Activated CD8-positive, alpha-beta T cell treated with anti-CD3 and anti-CD28 coated beads for 36 hours (primary cell): ENCODE data around the gene LSS. TPM values are rescaled to one million over a fixed set of nuclear protein-coding genes. Genes with fewer than 3 reads are reported as not detected.
"Not testable (repeated sequence)": the region's sequence is repeated elsewhere in the genome, so short reads cannot be mapped to it uniquely, and the experiment has no call there.

Experiments used
- ATAC-seq: fragments of 200-7000 bp; cut with Tn5 transposase; one replicate; pipeline ENCODE4 v1.10.0; 2021; ENCODE audit warnings: mild to moderate bottlenecking, moderate library complexity
- CTCF ChIA-PET: fragments of 350-600 bp; sonication (Branson Sonifier 250); formaldehyde crosslinking; loops from one replicate; lab custom pipeline; 2021; ENCODE audit warnings: antibody characterized with exemption; lab: Charles Lee
- POLR2A ChIA-PET: fragments of 350-600 bp; sonication (Branson Sonifier 250); formaldehyde crosslinking; loops from one replicate; lab custom pipeline; 2021; ENCODE audit warnings: antibody characterized with exemption; lab: Charles Lee
- DNase-seq: peaks from one replicate; pipeline ENCODE4 v3.0.0-alpha.2; 2020
- H3K27ac Mint-ChIP-seq: one replicate; pipeline ENCODE4 v1.8.0; 2021; ENCODE audit warnings: mild to moderate bottlenecking, mixed read lengths
- H3K27me3 Mint-ChIP-seq: one replicate; pipeline ENCODE4 v1.8.0; 2021; ENCODE audit warnings: mixed read lengths
- H3K36me3 Mint-ChIP-seq: one replicate; pipeline ENCODE4 v1.8.0; 2021; ENCODE audit warnings: low read depth, mixed read lengths
- H3K4me1 Mint-ChIP-seq: one replicate; pipeline ENCODE4 v1.8.0; 2021; ENCODE audit warnings: low read depth, mixed read lengths
- H3K4me3 Mint-ChIP-seq: one replicate; pipeline ENCODE4 v1.8.0; 2021; ENCODE audit warnings: mild to moderate bottlenecking, moderate library complexity, mixed read lengths
- H3K9me3 Mint-ChIP-seq: one replicate; pipeline ENCODE4 v1.8.0; 2021; ENCODE audit warnings: mixed read lengths
- CTCF ChIP-seq: fragments of 200-600 bp; IDR thresholded peaks from one replicate; pipeline ENCODE4 v1.8.0; 2022; ENCODE audit warnings: antibody characterized with exemption, mild to moderate bottlenecking
- intact Hi-C: fragments of 100-400 bp; cut with micrococcal nuclease; formaldehyde crosslinking; loops from one replicate; pipeline ENCODE4 v1.10.0; 2022
- total RNA-seq, 2 experiments: library from RNA; stranded (reverse); gene quantifications; one replicate each; pipeline ENCODE4 v1.2.3, GENCODE V29; 2021

LSS gene
- total RNA-seq, 2 experiments from 2014 or later, result 20.3 to 20.4 TPM

- ChIA-PET POLR2A (interaction anchor here (0.6 kb wide), 1 partner anchor 20 kb away, joined by 3 read pairs; no protein-coding TSS in a partner anchor), CTCF (interaction anchor here (1.2 kb wide), 1 partner anchor 20 kb away, joined by 3 read pairs; no protein-coding TSS in a partner anchor)
- Mint-ChIP-seq H3K9me3 (peaks cover 20% of the 10 kb centered on the region), H3K27ac (no peak overlapping the region), H3K27me3 (no peaks in the 10 kb centered on the region), H3K4me3 (no peak overlapping the region), H3K4me1 (peaks cover 6% of the 10 kb centered on the region), H3K36me3 (peaks cover 6% of the 10 kb centered on the region)
- ATAC-seq (no peak), DNase-seq (no peak)
- intact Hi-C loops, result no loop called here
- no peak for TF ChIP-seq CTCF
Observed at GRCh38 chr21:46172863-46173528, 55.6 kb downstream of the LSS start.

GRCh38 chr21:46171996-46172862 lies 56.3 kb downstream of the LSS start:
- H3K9me3 Mint-ChIP-seq, result peaks cover 18% of the 10 kb centered on the region
- no peak for TF ChIP-seq CTCF
- POLR2A ChIA-PET, result interaction anchor here (0.6 kb wide), 1 partner anchor 19 kb away, joined by 3 read pairs; no protein-coding TSS in a partner anchor
- peaks cover 6% of the 10 kb centered on the region for H3K36me3 Mint-ChIP-seq
- H3K27me3 Mint-ChIP-seq, result no peaks in the 10 kb centered on the region
- H3K27ac Mint-ChIP-seq, result no peak overlapping the region
- intact Hi-C loops, result no loop called here
- DNase-seq (no peak), ATAC-seq (no peak)
- CTCF ChIA-PET, result interaction anchor here (1.2 kb wide), 1 partner anchor 20 kb away, joined by 3 read pairs; no protein-coding TSS in a partner anchor
- peaks cover 6% of the 10 kb centered on the region for H3K4me1 Mint-ChIP-seq
- no peak overlapping the region for H3K4me3 Mint-ChIP-seq

GRCh38 chr21:46171585-46171984 lies 57.0 kb downstream of the LSS start:
- intact Hi-C loops, result no loop called here

GRCh38 chr21:46170436-46171193 lies 58.0 kb downstream of the LSS start:
- CTCF ChIA-PET, POLR2A ChIA-PET: not testable (repeated sequence)

More at GRCh38 chr21:46171585-46171984, 57.0 kb downstream of the LSS start:
- no peak for TF ChIP-seq CTCF
- H3K9me3 Mint-ChIP-seq, result peaks cover 13% of the 10 kb centered on the region
- ATAC-seq (no peak), DNase-seq (no peak)
- H3K36me3 Mint-ChIP-seq, result peaks cover 6% of the 10 kb centered on the region
- H3K4me3 Mint-ChIP-seq, result no peak overlapping the region
- CTCF ChIA-PET, result no interaction called here
- POLR2A ChIA-PET, result no interaction called here
- peaks cover 6% of the 10 kb centered on the region for H3K4me1 Mint-ChIP-seq
- H3K27me3 Mint-ChIP-seq, result no peaks in the 10 kb centered on the region
- H3K27ac Mint-ChIP-seq, result no peak overlapping the region

GRCh38 chr21:46168659-46169386 lies 59.8 kb downstream of the LSS start:
- Mint-ChIP-seq H3K4me1 (peaks cover 6% of the 10 kb centered on the region), H3K27me3 (no peaks in the 10 kb centered on the region), H3K36me3 (peaks cover 2% of the 10 kb centered on the region), H3K4me3 (no peak overlapping the region), H3K9me3 (peaks cover 2% of the 10 kb centered on the region), H3K27ac (peak overlapping the region; percentile 21)
- ChIA-PET CTCF (no interaction called here), POLR2A (no interaction called here)
- no peak for ATAC-seq
- intact Hi-C loops, result no loop called here
- no peak for DNase-seq
- TF ChIP-seq CTCF, result no peak

More at GRCh38 chr21:46170436-46171193, 58.0 kb downstream of the LSS start:
- H3K4me3 Mint-ChIP-seq, intact Hi-C loops, DNase-seq, H3K4me1 Mint-ChIP-seq, H3K36me3 Mint-ChIP-seq, ATAC-seq, H3K27me3 Mint-ChIP-seq: not testable (repeated sequence)
- H3K9me3 Mint-ChIP-seq, result peaks cover 13% of the 10 kb centered on the region
- peak overlapping the region; percentile 14 for H3K27ac Mint-ChIP-seq
